K562 (cell line): ENCODE measurements around the gene PSME1. TPM values are rescaled to one million over a fixed set of nuclear protein-coding genes. Genes with fewer than 3 reads are reported as not detected.

Experiments used
- BCLAF1 ChIP-seq, 2 experiments: fragments of 450-650 bp in 1 of 2; IDR thresholded peaks; 2 replicates each; pipeline ENCODE4 v1.6.1; 2011 to 2017; ENCODE audit warnings: low read depth in 2 of 2, antibody characterized with exemption in 1 of 2, borderline replicate concordance in 1 of 2, low read length in 1 of 2, mild to moderate bottlenecking in 1 of 2, mixed read lengths in 1 of 2; ENCODE audit not compliant: control insufficient read depth in 1 of 2
- CBFA2T3 ChIP-seq: fragments of 450-650 bp; IDR thresholded peaks from 2 replicates; pipeline ENCODE4 v1.6.1; 2017
- CBX2 ChIP-seq: fragments of 200-600 bp; sonication (generic); IDR thresholded peaks from one replicate; pipeline ENCODE4 v1.6.1; 2012; ENCODE audit warnings: mild to moderate bottlenecking, low read length, inconsistent platforms; ENCODE audit not compliant: insufficient read depth, poor library complexity, severe bottlenecking
- CBX8 ChIP-seq: fragments of 200-600 bp; sonication (generic); IDR thresholded peaks from 2 replicates; pipeline ENCODE4 v1.6.1; 2012; ENCODE audit warnings: borderline replicate concordance, mixed run types, low read depth, mild to moderate bottlenecking, moderate library complexity, mixed read lengths, low read length, control low read depth, inconsistent platforms; ENCODE audit not compliant: poor library complexity, severe bottlenecking; ENCODE audit errors: extremely low read depth
- CEBPG ChIP-seq, 3 experiments: fragments of 200-800 bp in 1 of 3; sonication (Bioruptor generic) in 1 of 3; sonication (generic) in 1 of 3; formaldehyde crosslinking in 1 of 3; IDR thresholded peaks in 2 of 3; conservative IDR thresholded peaks in 1 of 3; 2 replicates each; pipeline versions ENCODE4 v1.6.1 to v1.8.0; 2016 to 2022; ENCODE audit warnings: missing compliant biosample characterization in 2 of 3, missing genetic modification characterization in 2 of 3, mild to moderate bottlenecking in 1 of 3, missing genetic modification reagents in 1 of 3
- E2F3 ChIP-seq: fragments of 250-450 bp; sonication (Bioruptor Pico); IDR thresholded peaks from 2 replicates; pipeline ENCODE4 v1.4.0; 2020; ENCODE audit warnings: mild to moderate bottlenecking
- FIP1L1 ChIP-seq: fragments of 200-400 bp; formaldehyde crosslinking; IDR thresholded peaks from 2 replicates; pipeline ENCODE4 v1.6.1; 2018; ENCODE audit warnings: mild to moderate bottlenecking, low read depth, low read length; ENCODE audit not compliant: poor library complexity, severe bottlenecking
- FOXA3 ChIP-seq, 2 experiments: fragments of 450-650 bp in 1 of 2; sonication (generic) in 1 of 2; formaldehyde crosslinking; IDR thresholded peaks in 1 of 2; conservative IDR thresholded peaks in 1 of 2; 2 replicates each; pipeline versions ENCODE4 v1.4.0 to v1.8.0; 2020 to 2022; ENCODE audit warnings: mild to moderate bottlenecking in 2 of 2, missing genetic modification reagents in 1 of 2
- HDAC3 ChIP-seq: fragments of 450-650 bp; IDR thresholded peaks from 2 replicates; pipeline ENCODE4 v1.6.1; 2018; ENCODE audit warnings: borderline replicate concordance, mild to moderate bottlenecking, moderate library complexity; ENCODE audit not compliant: partially characterized antibody
- HIVEP1 ChIP-seq: fragments of 250-450 bp; sonication (Bioruptor Pico); IDR thresholded peaks from 2 replicates; pipeline ENCODE4 v1.4.0; 2020; ENCODE audit warnings: mild to moderate bottlenecking
- HMG20B ChIP-seq: fragments of 250-450 bp; sonication (Bioruptor Pico); IDR thresholded peaks from 2 replicates; pipeline ENCODE4 v1.5.0; 2021; ENCODE audit warnings: mild to moderate bottlenecking
- MCM2 ChIP-seq: fragments of 450-650 bp; IDR thresholded peaks from 2 replicates; pipeline ENCODE4 v1.6.1; 2017; ENCODE audit warnings: low read depth, mild to moderate bottlenecking
- NFXL1 ChIP-seq: fragments of 450-650 bp; formaldehyde crosslinking; IDR thresholded peaks from 2 replicates; pipeline ENCODE4 v1.4.0; 2021; ENCODE audit warnings: mild to moderate bottlenecking
- POLR2G ChIP-seq: fragments of 200-400 bp; formaldehyde crosslinking; IDR thresholded peaks from 2 replicates; pipeline ENCODE4 v1.6.1; 2017; ENCODE audit warnings: low read depth, mild to moderate bottlenecking, antibody characterized with exemption, low read length, moderate library complexity
- RUNX1 ChIP-seq: sonication (generic); IDR thresholded peaks from 2 replicates; pipeline ENCODE4 v1.6.1; 2016; ENCODE audit warnings: antibody characterized with exemption, low read depth
- SNRNP70 ChIP-seq: fragments of 200-400 bp; formaldehyde crosslinking; optimal IDR thresholded peaks from 2 replicates; pipeline ENCODE3; 2017; ENCODE audit warnings: low read depth, low read length
- TOE1 ChIP-seq, 2 experiments: fragments of 450-650 bp in 1 of 2; sonication (generic) in 1 of 2; formaldehyde crosslinking in 1 of 2; IDR thresholded peaks; 2 replicates each; pipeline versions ENCODE4 v1.7.1 to v1.8.0; 2016 to 2022; ENCODE audit warnings: borderline replicate concordance in 2 of 2, mild to moderate bottlenecking in 2 of 2, antibody characterized with exemption in 1 of 2, inconsistent platforms in 1 of 2, low read depth in 1 of 2, missing genetic modification reagents in 1 of 2, moderate library complexity in 1 of 2
- YY1 ChIP-seq, 3 experiments: IDR thresholded peaks; 2 replicates each; pipeline ENCODE4 v1.6.1; 2011; ENCODE audit warnings: low read length in 2 of 3, mild to moderate bottlenecking in 2 of 3, moderate library complexity in 2 of 3, borderline replicate concordance in 1 of 3, control low read depth in 1 of 3, low read depth in 1 of 3; ENCODE audit not compliant: insufficient read depth in 3 of 3, insufficient replicate concordance in 2 of 3, control insufficient read depth in 1 of 3, insufficient read length in 1 of 3; ENCODE audit errors: extremely low read depth in 1 of 3
- ZFP30 ChIP-seq: fragments of 250-450 bp; sonication (Bioruptor Pico); IDR thresholded peaks from 2 replicates; pipeline ENCODE4 v1.8.0; 2022; ENCODE audit warnings: moderate library complexity, mild to moderate bottlenecking, inconsistent platforms, borderline replicate concordance
- ZNF121 ChIP-seq: sonication (generic); formaldehyde crosslinking; conservative IDR thresholded peaks from 2 replicates; pipeline ENCODE4 v1.8.0; 2022; ENCODE audit warnings: missing genetic modification reagents
- ZNF23 ChIP-seq: fragments of 250-450 bp; sonication (Bioruptor Pico); IDR thresholded peaks from 2 replicates; pipeline ENCODE4 v1.4.0; 2020; ENCODE audit warnings: mild to moderate bottlenecking
- ZNF263 ChIP-seq: sonication (generic); formaldehyde crosslinking; IDR thresholded peaks from 2 replicates; pipeline ENCODE4 v1.8.0; 2022; ENCODE audit warnings: mild to moderate bottlenecking, missing genetic modification reagents, borderline replicate concordance
- ZNF384 ChIP-seq: IDR thresholded peaks from 2 replicates; pipeline ENCODE4 v1.6.1; 2012; ENCODE audit warnings: low read depth, low read length, improper control_type of control experiment
- ZNF561 ChIP-seq: fragments of 450-650 bp; formaldehyde crosslinking; conservative IDR thresholded peaks from 2 replicates; pipeline ENCODE4 v1.4.0; 2020; ENCODE audit warnings: mild to moderate bottlenecking, moderate library complexity
- polyA plus RNA-seq, 8 experiments: library from polyadenylated mRNA; depleted of rRNA in 4 of 8; stranded (reverse) in 5 of 8; unstranded in 3 of 8; fragments of >200 nt; fragmentation: Nextera tagmentation in 2 of 8; fragmentation: Illumina TruSeq in 1 of 8; extraction: Ambion mirVana in 2 of 8; extraction: Trizol in 1 of 8; gene quantifications; 2 replicates each; pipeline versions ENCODE4 v1.2.1 to v1.2.3, GENCODE V29; 2011 to 2014; ENCODE audit warnings: inconsistent platforms in 1 of 8, missing spikeins in 1 of 8
- total RNA-seq, 7 experiments: library from RNA; depleted of rRNA in 6 of 7; stranded (reverse); fragments of >200 nt in 6 of 7; fragmentation: Illumina TruSeq in 2 of 7; extraction: Trizol in 2 of 7; gene quantifications; 2 replicates each; pipeline versions ENCODE4 v1.2.1 to v1.2.3, GENCODE V29; 2011 to 2021; ENCODE audit warnings: low replicate concordance in 1 of 7

Gene PSME1
- total and polyA plus RNA-seq, 9 of the 15 experiments (the other 6 are each of a cell fraction or from before 2014, with no cell fraction given): 20.3 to 180 (median 67.5) TPM

- TF ChIP-seq HMG20B: no peak
- TF ChIP-seq TOE1 (IDR thresholded peaks at IDR 0.05; ENCODE audit: borderline replicate concordance): peak; percentile 35; the same call in 1 of the 2 replicates
- TF ChIP-seq TOE1 (CRISPR knock-in tag; IDR thresholded peaks at IDR 0.05; ENCODE audit: borderline replicate concordance, low read depth): no peak
- peak in 1 of 3 experiments; percentile 46 for TF ChIP-seq YY1 (IDR thresholded peaks at IDR 0.05; ENCODE audit: borderline replicate concordance in 1 of 3, control insufficient read depth in 1 of 3, extremely low read depth in 1 of 3, insufficient read depth in 3 of 3, insufficient read length in 1 of 3, insufficient replicate concordance in 2 of 3, low read depth in 1 of 3, low read length in 2 of 3)
- no peak for TF ChIP-seq ZNF561
- no peak for TF ChIP-seq MCM2
- TF ChIP-seq ZNF23: no peak
- no peak for TF ChIP-seq BCLAF1 (IDR thresholded peaks at IDR 0.05; ENCODE audit: borderline replicate concordance in 1 of 2, control insufficient read depth in 1 of 2, low read depth in 2 of 2, low read length in 1 of 2)
- TF ChIP-seq SNRNP70: no peak
- TF ChIP-seq ZFP30: no peak
- no peak for TF ChIP-seq FOXA3 (CRISPR knock-in tag; conservative IDR thresholded peaks at IDR 0.05 in 1 of 2, IDR thresholded peaks at IDR 0.05 in 1 of 2)
- TF ChIP-seq NFXL1 (CRISPR knock-in tag): no peak
- TF ChIP-seq E2F3 (CRISPR knock-in tag): no peak
- no peak for TF ChIP-seq HDAC3
- no peak for TF ChIP-seq CBX2
- no peak for TF ChIP-seq HIVEP1 (CRISPR knock-in tag)
- TF ChIP-seq CBX8: no peak
- no peak for TF ChIP-seq ZNF263
- TF ChIP-seq ZNF384: no peak
- no peak for TF ChIP-seq CBFA2T3
- peak; percentile 74 for TF ChIP-seq POLR2G
- TF ChIP-seq FIP1L1: no peak
- no peak for TF ChIP-seq CEBPG (CRISPR knock-in tag; IDR thresholded peaks at IDR 0.05)
- TF ChIP-seq CEBPG (tag; conservative IDR thresholded peaks at IDR 0.05 in 1 of 2, IDR thresholded peaks at IDR 0.05 in 1 of 2): no peak
- no peak for TF ChIP-seq RUNX1
- TF ChIP-seq ZNF121: no peak
These were observed 10.5 kb downstream of the PSME1 start, which contains the start of gene PSME2 (continued) for GRCh38 chr14:24146453-24146977.
